SH-SY5Y (cell line): ENCODE measurements around the gene KRTAP10-7.

Experiments
- GATA2 ChIP-seq: IDR thresholded peaks from 2 replicates; pipeline ENCODE4 v1.6.1; 2011; ENCODE audit warnings: mild to moderate bottlenecking, low read depth, low read length
- GATA3 ChIP-seq: IDR thresholded peaks from 2 replicates; pipeline ENCODE4 v1.6.1; 2011; ENCODE audit warnings: low read depth, mild to moderate bottlenecking, low read length, moderate library complexity

GRCh38 chr21:44618909-44619308, 18.5 kb downstream of the KRTAP10-7 start:
- TF ChIP-seq GATA2 (no peak), GATA3 (no peak)
